HG03175 (cell line): ENCODE measurements around the gene DRAP1.

ENCODE experiments used
- ATAC-seq: cut with Tn5 transposase; IDR thresholded peaks from one replicate; pipeline ENCODE4 v1.9.1; 2021; ENCODE audit warnings: mild to moderate bottlenecking, moderate library complexity; ENCODE audit not compliant: unreplicated experiment

DRAP1 gene

GRCh38 chr11:65903715-65904114, 15.5 kb upstream of the DRAP1 start:
- no peak for ATAC-seq

- no peak for ATAC-seq
These were observed 12.6 kb upstream of the DRAP1 start for GRCh38 chr11:65906602-65907001.

- ATAC-seq, result no peak
These were observed 11.3 kb upstream of the DRAP1 start for GRCh38 chr11:65907878-65908277.

GRCh38 chr11:65911682-65912568, 7.3 kb upstream of the DRAP1 start:
- ATAC-seq, result no peak

- no peak for ATAC-seq
These were observed 6.4 kb upstream of the DRAP1 start for GRCh38 chr11:65912845-65913244.

GRCh38 chr11:65915101-65915820, 4.0 kb upstream of the DRAP1 start:
- ATAC-seq, result no peak

- no peak for ATAC-seq
These were observed 3.4 kb upstream of the DRAP1 start for GRCh38 chr11:65915821-65916251.

- no peak for ATAC-seq
These were observed 2.8 kb upstream of the DRAP1 start for GRCh38 chr11:65916391-65916790.

- ATAC-seq, result no peak
These were observed 2.2 kb upstream of the DRAP1 start for GRCh38 chr11:65917077-65917433.

GRCh38 chr11:65917434-65918210, 1.6 kb upstream of the DRAP1 start:
- no peak for ATAC-seq

- peak; percentile 69 for ATAC-seq
These were observed 750 bp upstream of the DRAP1 start, which contains the start of gene C11orf68 for GRCh38 chr11:65918211-65919140. TSS of gene C11orf68 (minus strand) at chr11:65919062. CDS start at chr11:65919031, 31 bp downstream.

GRCh38 chr11:65919573-65920371, 546 bp downstream of the DRAP1 start:
- ATAC-seq, result peak; percentile 39

GRCh38 chr11:65920372-65920802, 1.2 kb downstream of the DRAP1 start:
- no peak for ATAC-seq

GRCh38 chr11:65921033-65921555, 1.9 kb downstream of the DRAP1 start:
- no peak for ATAC-seq

GRCh38 chr11:65921876-65922275, 2.6 kb downstream of the DRAP1 start:
- no peak for ATAC-seq

- ATAC-seq, result no peak
These were observed 3.3 kb downstream of the DRAP1 start for GRCh38 chr11:65922565-65922964.

- ATAC-seq, result no peak
These were observed 6.2 kb downstream of the DRAP1 start for GRCh38 chr11:65925397-65925796.

GRCh38 chr11:65927904-65928397, 8.7 kb downstream of the DRAP1 start:
- ATAC-seq, result peak; percentile 80

GRCh38 chr11:65928667-65929066, 9.4 kb downstream of the DRAP1 start:
- no peak for ATAC-seq
